Suppressor macrophage treated with lipopolysaccharide for 1 hour (primary cell): ENCODE measurements around the gene NACC2.
"Not testable (repeated sequence)": the region's sequence is repeated elsewhere in the genome, so short reads cannot be mapped to it uniquely, and the experiment has no call there.

Experiments used
- DNase-seq, 3 donors: peaks; one replicate each; pipeline ENCODE4 v3.0.0-alpha.2; 2020 to 2022

The NACC2 gene

GRCh38 chr9:136109351-136110081 is 14.4 kb upstream of the NACC2 start:
- DNase-seq, result peak; percentile 88 to 94 (median 89)

DNA sequence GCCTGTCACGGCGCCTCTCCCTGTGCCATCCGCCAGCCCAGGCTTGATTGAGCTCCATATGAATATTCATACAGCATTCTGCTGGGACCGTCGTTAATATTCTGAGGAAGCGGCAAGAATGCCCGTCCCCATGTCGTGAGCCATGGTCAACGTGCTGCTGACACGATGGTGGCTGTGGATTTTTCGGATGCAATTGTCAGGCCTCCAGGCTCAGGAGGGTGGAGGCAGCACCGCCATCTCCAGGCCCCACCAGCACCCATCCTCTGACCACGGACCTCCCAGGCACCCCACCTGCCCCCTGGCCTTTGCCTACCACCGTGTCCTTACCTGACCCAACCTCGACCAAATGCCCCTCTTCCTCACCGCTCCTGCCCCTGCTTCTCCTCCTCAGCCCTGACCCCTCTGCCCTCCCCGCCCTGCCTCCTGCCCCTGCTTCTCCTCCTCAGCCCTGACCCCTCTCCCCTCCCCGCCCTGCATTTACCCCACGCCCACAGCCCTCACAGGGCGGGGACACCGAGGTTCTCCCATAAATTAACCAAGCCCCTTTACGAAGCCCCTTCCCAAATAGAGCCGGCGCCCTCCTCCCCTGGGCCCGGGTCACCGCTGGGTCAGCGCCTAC is 13.7 kb upstream of the NACC2 start:
- DNase-seq, result no peak

- peak in 2 of 3 donors; percentile 32 to 52 for DNase-seq
These were observed 13.0 kb upstream of the NACC2 start for GRCh38 chr9:136107953-136108647.

DNA sequence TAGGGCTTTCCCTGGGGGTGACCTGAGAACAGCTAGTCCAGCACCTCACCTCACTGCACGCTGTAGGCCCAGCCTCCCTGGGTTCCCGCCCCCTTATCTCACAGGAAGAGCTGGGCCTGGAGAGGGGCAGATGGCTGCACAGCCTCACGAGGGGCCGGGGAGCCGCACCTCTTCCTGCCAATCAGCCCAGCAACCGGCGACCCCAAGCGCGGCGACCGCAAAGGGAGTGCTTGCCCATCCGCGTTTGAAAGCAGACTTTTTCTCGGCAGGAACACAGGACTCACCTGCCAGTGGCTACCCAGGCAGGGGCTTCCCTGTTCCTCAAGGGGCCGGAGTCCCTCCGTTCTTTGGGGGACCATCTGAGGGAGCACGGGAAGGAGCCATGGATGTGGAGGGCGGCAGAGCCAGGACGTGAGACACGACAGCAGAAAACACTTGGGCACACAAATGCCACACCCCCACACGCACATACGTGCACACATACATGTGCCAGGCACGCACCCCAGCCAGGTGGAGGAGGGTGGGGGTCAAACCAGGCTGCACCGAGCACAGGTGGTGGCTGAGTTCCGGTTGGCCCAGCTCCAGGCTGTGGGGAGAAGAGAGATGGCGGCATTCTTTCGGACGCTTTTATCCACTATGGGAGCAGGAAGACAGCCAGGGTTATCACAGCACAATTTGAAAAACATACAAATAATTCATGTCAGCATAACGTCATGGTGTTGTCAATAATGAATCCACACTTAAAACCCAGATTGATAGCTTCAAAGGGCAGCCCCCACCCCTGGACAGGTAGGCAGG is 12.3 kb upstream of the NACC2 start:
- no peak for DNase-seq

DNA sequence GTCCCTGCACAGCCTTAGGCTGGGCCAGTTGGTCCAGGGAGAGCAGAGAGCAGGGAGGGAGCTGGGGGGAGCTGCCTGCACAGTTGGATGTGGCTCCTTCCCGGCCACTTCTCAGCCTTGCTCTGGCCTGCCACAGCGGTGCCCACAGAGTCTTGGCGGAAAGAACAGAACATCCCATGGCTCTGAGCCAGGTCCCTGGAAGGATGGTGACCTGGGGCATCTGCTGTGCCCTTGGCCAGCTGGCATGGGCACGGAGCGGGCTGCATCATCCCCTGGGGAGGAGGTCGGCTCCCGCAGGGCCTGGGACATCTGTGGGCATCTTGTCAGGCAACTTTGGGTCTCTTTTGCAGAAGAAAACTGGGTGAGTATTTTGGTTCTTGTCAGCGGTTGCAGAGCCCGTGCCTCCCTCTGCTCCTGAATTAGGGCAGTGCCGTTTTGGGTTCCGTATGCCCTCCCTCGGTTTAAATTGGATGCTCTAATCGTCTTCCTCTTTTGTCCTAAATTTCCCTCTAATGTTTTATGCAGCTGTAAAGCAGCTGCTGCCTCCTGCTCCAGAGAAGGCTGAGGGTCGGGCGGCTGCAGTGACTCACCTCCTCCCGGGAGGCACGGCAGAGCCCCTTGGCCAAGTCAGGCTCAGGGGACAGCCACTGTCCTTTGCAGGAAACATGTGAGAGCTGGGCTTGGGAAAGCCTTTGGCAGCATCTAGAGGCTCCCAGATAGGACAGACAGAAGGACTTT is 10.5 kb upstream of the NACC2 start:
- DNase-seq, result peak; percentile 51 to 55 (median 52)

DNA sequence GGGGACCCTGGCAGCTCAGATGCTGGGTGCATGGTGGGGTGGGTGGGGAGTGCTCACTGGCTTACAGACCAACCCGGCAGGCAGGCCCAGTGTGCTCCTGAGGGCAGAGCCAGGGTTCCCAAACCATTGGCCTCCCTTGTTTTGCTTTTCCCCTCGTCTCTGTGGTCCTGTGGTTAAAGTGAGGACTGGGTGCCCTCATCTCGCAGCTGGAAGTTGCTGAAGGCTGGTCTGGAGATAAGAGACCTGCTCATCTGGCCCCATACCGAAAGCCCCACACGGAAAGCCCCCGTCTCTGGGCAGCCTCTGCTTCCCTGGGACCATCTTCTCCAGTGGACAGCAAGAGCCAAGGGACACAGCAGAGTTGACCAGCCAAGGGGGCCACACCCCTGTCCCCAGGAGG is 9.8 kb upstream of the NACC2 start:
- DNase-seq, result no peak

- no peak for DNase-seq
These were observed 9.4 kb upstream of the NACC2 start for GRCh38 chr9:136104488-136104800.

DNA sequence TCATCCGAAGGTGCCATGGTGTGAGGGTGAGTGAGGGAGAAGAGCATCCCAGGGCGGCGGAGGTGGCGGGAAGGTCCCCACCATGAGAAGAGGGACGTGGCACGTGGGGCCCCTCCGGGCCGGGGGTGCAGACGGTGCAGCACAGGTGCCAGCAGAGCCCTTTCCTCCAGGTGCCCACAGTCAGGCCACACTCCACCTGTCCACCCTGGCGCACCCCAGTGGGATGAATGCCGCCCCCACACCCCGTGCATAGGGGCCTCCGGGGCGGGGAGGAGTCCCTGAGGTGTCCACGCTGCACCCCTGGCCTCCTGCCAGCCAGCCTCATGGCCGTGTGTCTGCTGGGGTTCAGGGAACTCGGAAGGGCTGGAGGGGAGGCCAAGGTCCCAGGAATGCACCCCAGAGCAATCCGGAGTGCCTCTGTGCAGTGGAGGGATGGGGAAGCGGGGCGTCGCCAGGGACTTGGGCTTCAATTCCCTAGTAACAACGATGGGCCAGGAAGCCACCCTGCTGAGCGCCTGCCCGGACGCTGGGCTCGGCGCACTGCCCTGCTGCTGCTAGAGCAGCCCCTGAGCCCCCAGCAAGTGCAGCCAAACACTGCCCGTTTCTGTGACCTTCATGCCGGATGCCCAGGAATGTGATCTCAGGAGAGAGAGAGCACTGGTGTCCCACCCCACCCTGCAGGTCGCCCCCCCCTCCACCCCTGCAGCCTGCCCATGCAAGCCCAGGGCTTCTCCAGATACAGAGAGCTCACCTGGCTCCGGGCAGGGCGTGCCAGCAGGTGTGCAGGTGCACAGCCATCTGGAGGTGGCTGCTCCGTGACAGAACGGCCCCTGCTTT is 8.8 kb upstream of the NACC2 start:
- no peak for DNase-seq

- not testable (repeated sequence) for DNase-seq
These were observed 6.6 kb upstream of the NACC2 start for GRCh38 chr9:136101615-136102074.

DNA sequence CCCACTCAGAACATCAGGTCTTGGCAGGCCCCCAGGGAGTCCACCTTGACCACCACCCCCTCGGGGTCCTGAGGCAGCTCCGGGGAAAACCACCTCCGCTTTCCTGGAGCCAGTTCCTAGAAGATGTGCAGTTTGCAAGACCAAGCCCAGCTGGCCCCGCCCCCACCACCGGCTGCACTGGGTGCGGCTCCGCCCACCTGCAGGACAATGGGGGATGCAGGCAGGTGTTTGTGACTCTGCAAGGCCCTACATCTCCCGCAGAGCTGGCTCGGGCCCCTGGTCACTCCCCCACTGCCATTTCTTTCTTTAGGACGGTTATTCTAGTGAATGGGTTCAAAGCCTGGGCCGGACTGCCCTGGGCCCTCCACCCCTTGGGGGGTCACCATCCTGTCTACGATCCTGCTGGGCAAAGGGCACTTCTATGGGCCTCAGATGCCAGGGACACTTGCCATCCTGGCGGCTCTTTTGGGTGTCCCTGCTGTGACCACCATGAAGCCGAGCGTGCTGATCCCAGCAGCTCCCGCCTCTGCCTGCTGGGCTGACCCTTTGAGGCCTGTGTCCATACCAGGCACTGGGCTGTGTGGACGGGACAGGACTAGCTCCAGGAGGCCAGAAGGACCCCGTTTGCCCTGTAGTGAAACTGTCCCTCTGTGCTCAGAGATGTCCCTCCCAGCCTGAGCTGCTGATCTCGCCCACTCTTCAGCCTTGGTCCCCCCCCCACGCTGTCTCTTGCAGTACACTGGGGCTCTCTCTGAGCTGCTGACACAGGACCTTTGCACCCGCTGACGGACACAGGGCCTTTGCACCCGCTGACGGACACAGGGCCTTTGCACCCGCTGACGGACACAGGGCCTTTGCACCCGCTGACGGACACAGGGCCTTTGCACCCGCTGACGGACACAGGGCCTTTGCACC is 5.9 kb upstream of the NACC2 start:
- DNase-seq, result no peak

DNA sequence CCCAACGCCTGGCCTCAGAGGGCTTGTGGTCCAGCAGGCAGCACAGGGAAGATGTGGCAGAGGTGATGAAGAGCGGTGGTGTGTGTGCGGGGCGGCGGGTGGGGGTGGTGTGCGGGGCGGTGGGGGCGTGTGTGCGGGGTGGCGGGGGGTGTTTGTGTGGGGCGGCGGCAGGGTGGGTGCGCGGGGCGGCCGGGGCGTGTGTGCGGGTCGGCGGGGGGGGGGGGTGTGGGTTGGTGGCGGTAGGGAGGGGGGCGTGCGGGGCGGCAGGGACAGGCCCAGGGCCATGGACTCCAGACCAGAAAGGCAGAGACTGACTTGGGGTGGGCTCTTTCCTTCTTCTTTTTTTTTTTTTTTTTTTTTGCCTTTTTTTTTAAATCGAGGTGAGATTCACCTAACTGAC is 4.5 kb upstream of the NACC2 start:
- DNase-seq, result no peak

GRCh38 chr9:136098844-136099243 is 3.8 kb upstream of the NACC2 start:
- peak in 2 of 3 donors; percentile 38 to 52 for DNase-seq

GRCh38 chr9:136098210-136098609 is 3.1 kb upstream of the NACC2 start:
- no peak for DNase-seq

DNA sequence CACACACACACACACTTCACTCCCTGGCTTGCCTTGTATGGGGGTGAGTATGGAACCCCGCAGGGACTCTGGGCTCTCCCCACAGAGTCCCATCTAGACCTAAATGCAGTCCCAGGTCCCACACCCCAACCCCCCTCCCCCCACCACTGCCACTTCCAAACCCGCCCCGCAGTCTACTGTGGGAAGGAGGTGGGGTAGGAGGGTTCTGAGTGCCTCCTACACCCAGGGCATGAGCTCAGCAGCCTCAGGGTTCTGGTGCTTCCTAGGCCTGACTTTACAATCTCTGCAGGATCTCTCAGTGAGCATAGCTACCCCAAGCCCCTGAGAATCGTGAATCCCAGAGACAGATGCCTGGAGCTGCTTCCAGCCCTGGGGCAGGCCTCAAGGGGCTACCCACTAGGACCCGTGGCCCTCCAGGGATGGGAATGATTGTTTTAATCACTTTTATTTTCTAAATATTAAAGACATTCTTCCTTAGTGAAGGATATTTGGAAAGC is 1.5 kb upstream of the NACC2 start:
- no peak for DNase-seq

GRCh38 chr9:136093995-136094881 is 851 bp downstream of the NACC2 start:
- peak; percentile 65 to 83 (median 65) for DNase-seq

DNA sequence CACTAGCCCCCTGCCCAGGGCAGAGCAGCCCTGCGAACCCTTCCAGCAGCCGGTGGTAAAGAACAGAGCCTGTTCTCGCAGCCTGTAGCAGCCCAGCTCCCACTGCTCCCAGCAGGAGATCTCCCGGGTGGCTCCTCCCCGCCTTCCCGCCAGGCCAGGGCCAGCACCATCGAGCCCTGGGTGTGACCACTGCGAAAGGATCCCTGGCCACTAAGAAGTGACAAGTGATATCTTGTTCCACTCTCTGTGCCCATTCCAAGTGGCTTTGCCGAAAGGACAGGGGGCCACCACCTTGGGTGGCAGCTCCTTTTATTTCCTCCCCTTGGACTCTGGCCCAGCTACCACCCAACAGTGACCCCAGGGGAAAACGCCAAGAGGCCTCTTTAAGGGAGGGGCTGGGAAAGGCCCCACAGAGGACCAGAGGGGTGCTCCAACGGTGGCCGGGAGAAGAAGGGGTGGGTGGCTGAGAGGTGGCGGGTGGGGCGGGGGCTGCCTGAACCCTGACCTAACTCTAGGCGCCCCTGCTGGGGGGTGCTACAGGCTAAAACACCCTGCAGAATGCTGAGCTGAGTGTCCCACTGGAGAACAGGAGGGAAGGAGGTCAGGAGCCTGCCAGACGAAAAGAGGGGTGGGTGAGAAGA is 1.6 kb downstream of the NACC2 start:
- DNase-seq, result no peak

GRCh38 chr9:136092741-136093140 is 2.3 kb downstream of the NACC2 start:
- no peak for DNase-seq

DNA sequence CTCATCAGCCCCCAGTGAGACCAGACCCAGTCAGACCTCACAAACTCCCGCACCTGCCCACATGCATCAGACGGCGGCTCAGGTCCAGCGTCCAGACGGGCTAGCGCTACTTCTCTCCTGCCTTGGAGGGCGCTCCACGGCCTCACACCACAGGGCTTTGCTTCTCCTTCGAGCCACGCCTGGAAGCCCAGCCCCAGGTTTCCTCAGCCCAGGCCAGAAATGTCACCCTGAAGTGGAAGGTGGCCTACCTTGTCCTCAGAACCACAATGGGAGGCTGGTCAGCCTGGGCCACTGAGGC is 2.8 kb downstream of the NACC2 start:
- DNase-seq, result no peak
